Suppressor macrophage treated with lipopolysaccharide for 1 hour (primary cell): ENCODE measurements around the gene GRIK1.
A peak's percentile ranks its signal among the peaks of the same experiment; 100 is the strongest.

ENCODE experiments used
- DNase-seq, 3 donors: peaks; one replicate each; pipeline ENCODE4 v3.0.0-alpha.2; 2020 to 2022

Gene GRIK1

GRCh38 chr21:29660047-29660720, 279.6 kb downstream of the GRIK1 start:
- DNase-seq, result no peak

- no peak for DNase-seq
These were observed 280.9 kb downstream of the GRIK1 start for GRCh38 chr21:29658934-29659203.

- DNase-seq, result no peak
These were observed 281.4 kb downstream of the GRIK1 start for GRCh38 chr21:29658177-29658933.

- no peak for DNase-seq
These were observed 282.4 kb downstream of the GRIK1 start for GRCh38 chr21:29657240-29657989.

GRCh38 chr21:29656504-29657239, 283.1 kb downstream of the GRIK1 start:
- DNase-seq, result peak; percentile 76 to 92 (median 89)

GRCh38 chr21:29655577-29655976, 284.2 kb downstream of the GRIK1 start:
- DNase-seq, result no peak

GRCh38 chr21:29654855-29655254, 284.9 kb downstream of the GRIK1 start:
- DNase-seq, result no peak

- DNase-seq, result no peak
These were observed 285.6 kb downstream of the GRIK1 start for GRCh38 chr21:29654203-29654602.

GRCh38 chr21:29650523-29651022, 289.2 kb downstream of the GRIK1 start:
- no peak for DNase-seq

GRCh38 chr21:29649406-29649814, 290.4 kb downstream of the GRIK1 start:
- DNase-seq, result peak; percentile 36 to 45 (median 37)

- DNase-seq, result no peak
These were observed 291.0 kb downstream of the GRIK1 start for GRCh38 chr21:29648710-29649240.

- DNase-seq, result peak; percentile 53 to 75 (median 65)
These were observed 292.4 kb downstream of the GRIK1 start for GRCh38 chr21:29647353-29647781.

GRCh38 chr21:29645666-29646553, 293.9 kb downstream of the GRIK1 start:
- DNase-seq, result no peak

- DNase-seq, result no peak
These were observed 296.5 kb downstream of the GRIK1 start for GRCh38 chr21:29643289-29643688.

- no peak for DNase-seq
These were observed 297.1 kb downstream of the GRIK1 start for GRCh38 chr21:29642551-29643245.

- DNase-seq, result no peak
These were observed 297.9 kb downstream of the GRIK1 start for GRCh38 chr21:29641635-29642550.

- DNase-seq, result no peak
These were observed 298.7 kb downstream of the GRIK1 start for GRCh38 chr21:29641001-29641634.

- DNase-seq, result peak; percentile 67 to 90 (median 86)
These were observed 299.7 kb downstream of the GRIK1 start for GRCh38 chr21:29640080-29640508.
